GM23248 (cell line): ENCODE data around the gene TMEM163.

Experiments used
- EZH2 ChIP-seq: fragments of 200-600 bp; sonication (generic); IDR thresholded peaks from 2 replicates; pipeline ENCODE4 v1.6.1; 2018; ENCODE audit warnings: antibody characterized with exemption, mild to moderate bottlenecking; ENCODE audit not compliant: insufficient read depth, poor library complexity, severe bottlenecking
- EZH2phosphoT487 ChIP-seq: fragments of 200-600 bp; sonication (generic); IDR thresholded peaks from 2 replicates; pipeline ENCODE4 v1.6.1; 2018; ENCODE audit warnings: antibody characterized with exemption, moderate library complexity, mild to moderate bottlenecking, low read depth; ENCODE audit not compliant: insufficient read depth

DNA sequence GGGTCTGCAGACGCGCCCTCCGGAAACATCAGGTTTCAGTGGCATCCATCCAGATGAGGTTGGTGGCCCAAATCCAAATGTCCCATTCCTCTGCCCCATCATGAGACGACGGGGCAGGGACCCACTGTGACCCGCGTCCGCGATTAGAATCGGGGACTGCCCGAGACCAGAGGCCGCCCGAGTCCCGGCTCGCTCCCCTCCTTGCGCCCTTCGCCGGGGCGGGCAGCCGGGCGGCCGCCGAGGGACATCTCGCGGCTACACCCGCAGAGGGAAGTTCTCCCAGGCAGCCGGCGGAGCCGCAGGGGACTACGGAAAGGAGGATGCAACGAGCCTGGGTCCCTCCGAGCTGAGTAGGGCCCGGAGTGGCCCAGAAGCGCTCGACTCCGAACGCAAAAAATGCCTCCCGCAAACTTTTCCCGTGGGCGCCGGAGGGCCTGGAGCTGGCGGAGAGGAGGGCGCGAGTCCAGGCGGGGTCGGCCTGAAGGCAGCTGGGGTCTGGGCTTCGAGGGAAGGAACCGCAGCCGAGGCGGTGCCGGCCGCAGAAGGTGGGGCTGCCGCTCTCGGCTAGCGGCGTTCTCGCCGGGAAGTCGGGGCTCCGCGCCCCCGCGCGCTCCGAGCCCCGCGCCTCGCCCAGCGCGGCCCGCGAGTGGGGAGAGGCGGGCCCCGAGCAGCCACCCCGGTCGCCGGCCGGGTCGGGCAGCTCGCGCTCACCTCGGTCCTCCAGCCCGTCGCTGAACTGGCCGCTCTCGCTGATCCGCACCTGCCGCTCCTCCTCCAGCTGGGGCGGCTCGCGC lies 580 bp downstream of the TMEM163 start:
- peak; percentile 55 for TF ChIP-seq EZH2
- TF ChIP-seq EZH2phosphoT487 = no peak
